GM18909 (cell line): ENCODE data around the gene CSF3R.
"Not testable (repeated sequence)": the region's sequence is repeated elsewhere in the genome, so short reads cannot be mapped to it uniquely, and the experiment has no call there.

ENCODE experiments used
- ATAC-seq: cut with Tn5 transposase; IDR thresholded peaks from one replicate; pipeline ENCODE4 v1.9.1; 2021; ENCODE audit warnings: mild to moderate bottlenecking; ENCODE audit not compliant: unreplicated experiment, poor library complexity

CSF3R gene

DNA sequence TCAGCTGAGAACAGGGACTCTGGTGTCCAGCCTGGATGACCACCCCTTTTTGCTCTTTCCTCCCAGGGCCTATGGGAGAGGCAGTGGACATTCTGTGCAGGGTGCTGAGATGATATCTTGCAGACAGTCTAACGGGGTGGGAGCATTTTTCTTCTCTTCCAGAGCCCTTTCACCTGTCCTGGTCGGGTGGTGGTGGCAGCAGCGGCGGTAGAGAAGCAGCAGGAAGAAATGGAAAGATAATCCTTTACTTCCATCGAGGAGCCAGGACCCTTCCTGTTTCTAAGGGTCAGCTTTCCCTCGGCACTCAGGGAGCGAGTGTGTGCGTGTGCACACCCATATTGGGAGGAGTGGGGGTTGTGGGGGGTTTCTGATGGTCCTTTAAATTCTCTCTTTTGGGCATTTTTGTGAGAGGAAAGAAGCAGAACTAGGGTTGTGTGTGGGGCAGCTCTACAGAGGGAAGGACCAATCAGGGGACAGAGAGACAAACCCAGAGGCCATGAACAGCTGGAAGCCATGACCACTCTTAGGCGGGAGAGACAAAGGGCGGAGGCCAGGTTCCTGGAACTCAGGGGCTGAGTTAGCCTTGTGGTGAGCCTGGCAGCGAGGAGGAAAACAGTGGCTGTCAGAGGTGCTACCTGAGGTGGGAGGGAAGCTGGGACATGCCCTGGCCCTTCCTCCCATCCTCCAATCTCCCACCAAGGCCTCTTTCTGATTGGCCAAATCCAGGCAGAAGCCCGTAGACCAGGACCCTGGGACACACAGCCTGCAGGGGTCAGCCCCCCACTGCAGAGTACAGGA lies 31.2 kb upstream of the CSF3R start:
- no peak for ATAC-seq

DNA sequence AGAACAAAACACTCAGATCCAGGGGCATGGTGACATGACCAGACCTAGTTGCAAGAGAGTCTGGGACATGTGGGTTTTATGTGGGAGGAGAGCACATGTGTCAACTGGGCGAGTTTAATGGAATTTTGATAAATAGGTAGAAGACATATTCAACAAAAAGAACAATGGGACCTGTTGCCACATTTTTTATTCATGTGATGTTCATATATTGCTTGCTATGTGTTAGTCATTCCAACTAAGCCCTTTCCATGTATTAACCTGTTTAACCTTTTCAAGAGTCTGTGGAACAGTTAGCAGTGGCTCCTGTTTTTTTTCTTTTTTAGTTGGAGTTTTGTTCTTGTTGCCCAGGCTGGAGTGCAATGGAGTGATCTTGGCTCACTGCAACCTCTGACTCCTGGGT lies 30.1 kb upstream of the CSF3R start:
- ATAC-seq = no peak

DNA sequence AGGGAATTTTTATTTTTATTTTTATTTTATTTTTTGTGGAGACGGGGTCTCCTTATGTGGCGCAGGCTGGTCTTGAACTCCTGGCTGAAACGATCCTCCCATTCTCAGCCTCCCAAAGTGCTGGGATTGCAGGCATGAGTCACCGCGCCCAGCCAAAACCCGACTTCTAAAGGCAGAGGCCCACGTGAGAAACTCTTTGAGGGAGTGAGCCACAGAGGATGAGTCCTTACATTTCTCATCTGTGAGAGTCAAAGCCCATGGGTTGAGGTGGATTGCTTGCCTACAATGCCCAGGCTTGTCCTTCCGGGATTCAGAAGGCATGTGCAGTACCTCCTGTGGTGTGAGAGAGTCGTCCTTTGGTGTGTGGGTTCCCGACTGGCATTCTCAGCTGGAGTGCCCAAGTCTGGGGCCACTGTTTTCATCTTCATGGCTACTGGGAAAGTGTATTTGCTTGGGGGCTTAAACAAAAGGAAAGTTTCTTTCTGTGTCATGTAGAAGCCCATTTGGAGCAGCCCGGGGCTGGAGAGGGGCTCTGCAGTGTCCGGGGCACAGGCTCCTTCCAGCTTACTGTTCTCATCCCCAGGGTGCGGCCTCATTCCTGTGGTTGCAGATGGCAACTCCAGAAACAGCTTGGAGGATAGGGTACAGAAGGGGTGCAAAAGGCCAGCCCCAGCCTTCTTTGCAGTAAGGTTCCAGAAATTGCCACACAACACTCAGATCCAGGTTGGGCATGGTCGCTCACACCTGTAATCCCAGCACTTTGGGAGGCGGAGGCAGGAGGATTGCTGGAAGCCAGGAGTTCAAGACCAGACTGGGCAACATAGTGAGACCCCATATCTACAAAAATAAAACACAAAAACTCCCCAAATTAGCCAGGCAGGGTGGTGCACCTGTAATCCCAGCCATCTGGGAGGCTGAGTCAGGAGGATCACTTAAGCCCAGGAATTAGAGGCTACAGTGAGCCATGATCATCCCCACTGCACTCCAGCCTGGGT lies 29.4 kb upstream of the CSF3R start:
- ATAC-seq = no peak

DNA sequence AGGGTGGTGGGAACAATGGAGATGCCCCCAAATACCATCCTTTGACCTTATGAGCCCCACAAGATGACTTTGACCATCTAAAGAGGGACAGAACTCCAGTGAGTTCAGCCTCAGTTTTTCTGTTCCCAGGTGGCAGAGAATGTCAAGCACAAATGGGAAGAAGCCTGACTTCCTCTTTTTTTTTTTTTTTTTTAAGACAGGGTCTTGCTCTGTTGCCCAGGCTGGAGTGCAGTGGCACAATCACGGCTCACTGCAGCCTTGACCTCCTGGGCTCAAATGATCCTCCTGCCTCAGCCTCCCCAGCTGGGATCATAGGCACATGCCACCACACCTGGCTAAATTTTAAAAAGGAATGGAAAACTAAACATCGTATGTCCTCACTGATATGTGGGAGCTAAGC lies 28.5 kb upstream of the CSF3R start:
- not testable (repeated sequence) for ATAC-seq

DNA sequence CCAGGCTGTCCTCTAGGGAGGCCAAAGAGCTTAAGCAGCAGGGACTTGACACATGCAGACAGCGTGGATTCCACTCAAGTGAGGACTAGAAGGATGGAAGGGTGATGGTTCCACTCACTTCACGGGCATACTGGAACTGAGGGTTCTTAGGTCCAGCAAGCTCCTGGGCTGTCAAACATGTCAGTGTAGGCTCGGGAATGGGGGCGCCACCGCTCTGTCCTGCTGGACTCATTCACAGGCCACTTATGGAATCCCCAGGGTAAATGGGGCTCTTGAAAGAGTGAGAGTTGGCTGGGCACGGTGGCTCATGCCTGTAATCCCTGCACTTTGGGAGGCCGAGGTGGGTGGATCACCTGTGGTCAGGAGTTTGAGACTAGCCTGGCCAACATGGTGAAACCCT lies 27.7 kb upstream of the CSF3R start:
- ATAC-seq = no peak

DNA sequence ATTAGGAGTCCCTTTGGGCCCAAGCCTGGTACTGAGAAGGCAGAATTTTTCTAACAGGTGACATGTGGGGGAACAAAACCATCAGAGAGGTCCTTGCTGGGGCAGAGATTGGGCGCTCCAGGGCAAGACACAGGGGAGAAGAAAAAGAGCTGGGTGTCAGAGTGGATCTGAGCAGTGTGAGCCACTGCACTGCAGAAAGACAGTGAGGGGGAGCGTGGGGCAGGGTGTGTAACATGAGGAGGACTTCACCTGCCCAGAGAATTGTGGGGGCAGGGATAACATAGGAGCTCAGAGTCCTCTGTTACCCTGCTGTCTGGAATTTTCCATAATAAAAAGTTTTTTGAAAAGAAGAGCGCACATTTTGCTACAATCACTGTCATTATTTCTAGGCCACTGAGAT lies 25.5 kb upstream of the CSF3R start:
- no peak for ATAC-seq

DNA sequence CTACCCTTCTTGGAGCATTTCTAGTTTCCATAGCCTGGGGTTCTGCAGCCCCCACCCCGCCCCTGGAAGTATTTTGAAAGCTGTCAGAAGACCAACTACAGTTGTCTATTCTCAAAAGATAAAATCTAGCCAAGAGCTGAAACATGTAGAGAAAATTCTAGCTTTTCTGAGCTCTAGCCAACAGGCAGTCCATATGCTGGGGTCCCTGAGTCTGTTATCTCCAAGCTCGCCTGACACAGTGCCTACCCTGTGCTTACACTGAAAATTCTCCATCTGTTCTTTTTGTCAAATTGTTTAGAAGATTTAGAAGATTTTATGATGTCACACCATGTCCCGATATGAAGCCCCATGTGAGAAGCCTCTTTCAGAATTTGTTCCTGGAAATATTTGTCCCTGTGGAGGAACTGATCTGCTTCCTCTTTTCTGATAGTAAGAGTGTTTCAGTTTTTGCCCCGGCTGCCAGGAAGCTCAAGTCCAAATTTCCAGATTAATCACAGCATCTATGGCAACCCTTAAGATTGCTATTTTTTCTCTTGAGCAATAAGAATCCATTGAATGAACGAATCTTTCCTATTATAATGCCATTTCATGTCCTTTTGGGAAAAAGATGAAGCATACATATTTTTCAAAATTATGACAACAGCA lies 23.7 kb upstream of the CSF3R start:
- ATAC-seq = no peak

- no peak for ATAC-seq
These were observed 21.0 kb upstream of the CSF3R start for GRCh38 chr1:36503733-36504132.

DNA sequence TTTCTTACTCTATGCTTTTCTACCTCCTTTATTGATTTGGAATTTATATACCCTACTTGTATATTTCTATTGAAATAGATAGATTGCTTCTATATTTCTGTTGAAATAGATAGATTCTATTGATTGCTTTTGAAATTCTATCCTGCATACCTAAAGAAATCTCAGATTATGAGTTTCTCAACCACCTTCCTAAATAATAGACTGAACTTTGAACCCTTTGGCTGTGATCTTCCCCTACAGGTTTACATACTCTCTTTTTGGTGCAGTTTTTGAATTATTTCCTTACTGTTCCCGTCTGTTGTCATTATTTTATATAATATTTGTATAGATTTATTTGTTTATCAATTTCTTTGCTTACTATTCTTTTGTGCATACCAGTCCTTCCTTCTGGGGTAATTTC lies 20.4 kb upstream of the CSF3R start:
- no peak for ATAC-seq

DNA sequence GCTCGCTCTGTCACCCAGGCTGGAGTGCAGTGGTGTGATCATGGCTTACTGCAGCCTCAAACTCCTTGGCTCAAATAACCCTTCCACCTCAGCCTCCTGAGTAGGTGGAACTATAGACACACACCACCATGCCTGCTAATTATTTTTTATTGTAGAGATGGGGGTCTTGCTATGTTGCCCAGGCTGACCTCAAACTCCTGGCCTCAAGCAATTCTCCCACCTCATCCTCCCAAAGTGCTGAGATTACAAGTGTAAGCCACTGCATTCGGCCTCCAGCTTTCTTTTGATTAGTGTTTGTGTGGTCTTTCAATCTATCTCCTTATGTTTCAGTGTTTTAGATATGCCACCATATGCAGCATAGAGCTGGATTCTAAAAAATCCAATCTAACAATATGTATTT lies 19.9 kb upstream of the CSF3R start:
- ATAC-seq = no peak

- ATAC-seq = not testable (repeated sequence)
These were observed 19.2 kb upstream of the CSF3R start for GRCh38 chr1:36501911-36502310.

DNA sequence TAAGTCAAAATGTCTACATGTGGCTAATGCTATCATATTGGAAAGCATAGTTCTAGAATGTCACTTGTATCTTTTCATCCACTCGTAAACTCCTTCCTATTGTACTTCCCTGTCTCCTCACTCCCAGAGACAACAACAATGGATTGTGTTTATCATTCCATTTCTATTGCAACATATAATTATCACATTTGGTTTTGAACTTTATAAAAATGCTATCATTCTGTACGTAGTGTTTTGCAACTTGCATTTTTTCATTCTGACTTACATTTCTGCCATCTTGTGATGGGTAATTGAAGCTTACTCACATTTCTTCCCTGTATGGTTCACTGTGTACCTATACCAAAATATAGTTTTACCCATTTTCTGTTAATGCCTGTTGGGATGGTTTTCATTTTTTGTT lies 14.5 kb upstream of the CSF3R start:
- ATAC-seq = no peak

- ATAC-seq = no peak
These were observed 12.3 kb upstream of the CSF3R start for GRCh38 chr1:36494971-36495370.

GRCh38 chr1:36493524-36493923 lies 10.8 kb upstream of the CSF3R start:
- no peak for ATAC-seq

GRCh38 chr1:36492491-36492890 lies 9.8 kb upstream of the CSF3R start:
- ATAC-seq = no peak

DNA sequence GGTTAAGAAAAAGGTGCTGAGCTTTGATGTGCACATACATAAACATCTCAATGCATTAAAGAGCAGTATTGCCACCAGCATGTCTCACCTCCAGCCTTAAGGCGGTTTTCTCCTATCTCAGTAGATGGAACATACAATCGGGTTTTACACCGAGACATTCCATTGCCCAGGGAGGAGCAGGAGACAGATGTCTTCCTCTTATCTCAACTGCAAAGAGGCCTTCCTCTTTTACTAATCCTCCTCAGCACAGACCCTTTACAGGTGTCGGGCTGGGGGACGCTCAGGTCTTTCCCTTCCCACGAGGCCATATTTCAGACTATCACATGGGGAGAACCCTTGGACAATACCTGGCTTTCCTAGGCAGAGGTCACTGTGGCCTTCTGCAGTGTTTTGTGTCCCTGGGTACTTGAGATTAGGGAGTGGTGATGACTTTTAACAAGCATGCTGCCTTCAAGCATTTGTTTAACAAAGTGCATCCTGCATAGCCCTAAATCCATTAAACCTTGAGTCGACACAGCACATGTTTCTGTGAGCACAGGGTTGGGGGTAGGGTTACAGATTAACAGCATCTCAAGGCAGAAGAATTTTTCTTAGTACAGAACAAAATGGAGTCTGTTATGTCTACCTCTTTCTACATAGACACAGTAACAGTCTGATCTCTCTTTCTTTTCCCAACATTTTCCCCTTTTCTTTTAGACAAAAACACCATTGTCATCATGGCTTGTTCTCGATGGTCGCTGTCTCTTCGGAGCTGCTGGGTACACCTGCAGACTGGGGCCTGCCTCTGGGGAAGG lies 6.7 kb upstream of the CSF3R start:
- ATAC-seq = not testable (repeated sequence)

DNA sequence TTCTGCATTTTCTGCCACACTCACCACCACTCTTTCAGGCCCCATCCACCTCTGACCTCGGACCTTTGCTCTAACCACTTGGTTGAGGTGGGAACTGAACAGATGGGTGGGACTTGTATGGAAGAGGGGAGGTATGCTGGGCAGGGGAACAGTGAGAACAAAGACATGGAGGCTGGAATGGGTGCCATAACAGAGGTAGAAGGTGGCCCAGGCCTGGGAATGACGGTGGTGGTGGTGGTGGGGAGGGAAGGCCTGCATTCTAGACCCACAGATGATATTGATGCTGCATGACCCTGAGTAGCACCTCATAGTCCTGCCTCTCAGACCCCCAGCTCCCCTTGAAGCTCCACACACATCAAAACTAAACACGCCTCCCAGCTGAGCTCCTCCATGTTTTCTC lies 5.2 kb upstream of the CSF3R start:
- no peak for ATAC-seq

- not testable (repeated sequence) for ATAC-seq
These were observed 4.6 kb upstream of the CSF3R start for GRCh38 chr1:36487336-36487725.

DNA sequence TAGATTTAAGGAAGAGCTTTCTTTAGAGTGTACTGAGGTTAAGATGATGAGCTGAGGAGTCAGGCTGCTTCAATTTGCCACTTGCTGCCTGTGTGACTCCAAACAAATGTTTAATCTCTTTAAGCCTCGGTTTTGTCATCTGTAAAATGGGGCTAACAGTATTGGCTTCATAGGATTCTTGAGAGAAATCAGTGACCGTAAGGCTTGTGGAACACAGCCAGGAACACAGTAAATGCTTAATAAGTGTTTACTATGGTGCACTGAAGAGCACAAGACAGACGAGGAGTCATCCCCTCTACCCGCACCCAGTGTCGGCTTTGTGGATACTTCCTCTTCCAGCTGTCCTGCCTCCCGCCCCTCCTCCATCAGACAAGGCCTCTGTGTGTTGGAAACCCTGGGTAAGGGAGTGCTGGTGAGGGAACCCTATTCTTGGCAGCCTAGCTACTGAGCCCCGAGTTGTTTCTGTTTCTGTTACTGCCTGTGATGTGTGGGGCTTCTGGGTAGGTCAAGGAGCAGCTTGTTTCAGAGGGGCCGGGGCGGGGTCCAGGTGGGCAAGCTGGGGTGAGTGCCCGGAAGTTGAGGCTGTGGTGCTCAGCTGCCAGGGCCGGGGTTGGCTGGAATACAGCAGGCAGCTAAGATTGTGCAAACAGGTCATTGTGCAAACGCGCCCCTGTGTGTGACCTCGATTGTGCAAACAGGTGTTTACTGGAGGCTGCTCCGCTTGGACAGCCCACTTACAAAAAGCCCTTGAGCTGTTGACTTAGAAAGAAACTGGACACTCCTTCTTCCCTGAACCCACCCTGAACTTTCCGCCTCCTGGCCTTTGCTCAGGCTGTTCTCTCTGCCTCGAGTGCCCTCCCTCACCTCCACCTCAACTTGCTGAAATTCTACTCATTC lies 4.0 kb upstream of the CSF3R start:
- no peak for ATAC-seq
